HL-60 (cell line): Measurements from ENCODE around the gene PLXNB2.

Experiments
- DNase-seq, 2 experiments: peaks; one replicate each; pipeline ENCODE4 v3.0.0-alpha.2; 2010 to 2020; ENCODE audit warnings: low read depth in 1 of 2, low spot score in 1 of 2
- H3K27ac ChIP-seq: fragments of 250-450 bp; sonication (Bioruptor Pico); replicated peaks from 2 replicates; pipeline ENCODE4 v1.5.1; 2020; ENCODE audit warnings: mild to moderate bottlenecking, moderate library complexity
- H3K27me3 ChIP-seq: fragments of 250-450 bp; sonication (Bioruptor Pico); 2 replicates; pipeline ENCODE4 v1.5.1; 2021; ENCODE audit warnings: mild to moderate bottlenecking, moderate library complexity; ENCODE audit not compliant: insufficient read depth, poor library complexity, severe bottlenecking
- H3K4me3 ChIP-seq: replicated peaks from 2 replicates; pipeline ENCODE4 v1.5.1; 2011; ENCODE audit warnings: mild to moderate bottlenecking, control low read depth, low read length; ENCODE audit not compliant: insufficient read depth
- CTCF ChIP-seq: IDR thresholded peaks from one replicate; pipeline ENCODE4 v1.5.1; 2011; ENCODE audit warnings: low read length, control low read depth, inconsistent platforms; ENCODE audit not compliant: insufficient read depth
- GABPA ChIP-seq: IDR thresholded peaks from 2 replicates; pipeline ENCODE4 v1.6.1; 2012; ENCODE audit warnings: low read depth
- POLR2AphosphoS5 ChIP-seq: IDR thresholded peaks from 2 replicates; pipeline ENCODE4 v1.6.1; 2012; ENCODE audit warnings: low read depth
- REST ChIP-seq: IDR thresholded peaks from 2 replicates; pipeline ENCODE4 v1.6.1; 2012; ENCODE audit warnings: low read depth; ENCODE audit not compliant: insufficient replicate concordance
- SPI1 ChIP-seq: IDR thresholded peaks from 2 replicates; pipeline ENCODE4 v1.6.1; 2012; ENCODE audit warnings: low read depth, mild to moderate bottlenecking, borderline replicate concordance

The PLXNB2 gene

DNA sequence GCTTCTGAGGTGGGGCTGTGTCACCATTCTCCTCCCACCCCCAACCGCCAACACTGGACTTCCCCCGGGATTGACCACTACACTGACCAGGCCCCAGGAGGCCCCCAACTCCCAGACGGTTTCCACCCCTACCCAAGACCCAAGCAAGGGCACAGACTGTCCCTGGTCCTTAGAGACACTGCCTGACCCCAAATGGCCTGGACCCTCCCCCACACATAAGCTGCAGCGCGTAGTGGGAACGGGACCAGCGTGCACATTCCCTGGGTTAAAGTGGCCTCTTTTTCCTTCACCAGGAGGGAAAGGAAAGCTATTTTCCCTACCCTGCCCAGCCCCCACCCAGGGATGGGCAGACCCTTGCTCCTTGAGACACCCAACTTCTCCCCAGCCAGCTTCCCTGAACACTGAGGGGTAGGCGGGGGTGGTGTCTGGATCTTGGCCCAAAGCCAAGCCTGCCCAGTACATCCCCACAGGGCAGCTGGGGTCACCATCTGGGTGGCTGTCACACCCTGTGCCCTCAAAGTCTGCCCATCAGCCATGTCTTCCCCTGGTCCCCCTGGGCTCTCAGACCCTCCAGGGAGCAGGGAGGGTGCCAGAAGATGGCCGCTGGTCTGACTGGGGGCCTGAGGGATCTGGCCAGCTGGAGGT is 44.4 kb downstream of the PLXNB2 start:
- TF ChIP-seq REST (no peak), GABPA (no peak), SPI1 (no peak), POLR2AphosphoS5 (no peak), CTCF (no peak)
- DNase-seq: no peak
- H3K27me3 ChIP-seq: peaks cover 2% of the 10 kb centered on the region
- H3K4me3 ChIP-seq: no peak overlapping the region
- H3K27ac ChIP-seq: no peak overlapping the region

- no peak for DNase-seq
- Histone ChIP-seq H3K27me3 (no peaks in the 10 kb centered on the region), H3K4me3 (no peak overlapping the region), H3K27ac (no peak overlapping the region)
- TF ChIP-seq SPI1: no peak
Measured at GRCh38 chr22:50262460-50262911, 45.0 kb downstream of the PLXNB2 start.

DNA sequence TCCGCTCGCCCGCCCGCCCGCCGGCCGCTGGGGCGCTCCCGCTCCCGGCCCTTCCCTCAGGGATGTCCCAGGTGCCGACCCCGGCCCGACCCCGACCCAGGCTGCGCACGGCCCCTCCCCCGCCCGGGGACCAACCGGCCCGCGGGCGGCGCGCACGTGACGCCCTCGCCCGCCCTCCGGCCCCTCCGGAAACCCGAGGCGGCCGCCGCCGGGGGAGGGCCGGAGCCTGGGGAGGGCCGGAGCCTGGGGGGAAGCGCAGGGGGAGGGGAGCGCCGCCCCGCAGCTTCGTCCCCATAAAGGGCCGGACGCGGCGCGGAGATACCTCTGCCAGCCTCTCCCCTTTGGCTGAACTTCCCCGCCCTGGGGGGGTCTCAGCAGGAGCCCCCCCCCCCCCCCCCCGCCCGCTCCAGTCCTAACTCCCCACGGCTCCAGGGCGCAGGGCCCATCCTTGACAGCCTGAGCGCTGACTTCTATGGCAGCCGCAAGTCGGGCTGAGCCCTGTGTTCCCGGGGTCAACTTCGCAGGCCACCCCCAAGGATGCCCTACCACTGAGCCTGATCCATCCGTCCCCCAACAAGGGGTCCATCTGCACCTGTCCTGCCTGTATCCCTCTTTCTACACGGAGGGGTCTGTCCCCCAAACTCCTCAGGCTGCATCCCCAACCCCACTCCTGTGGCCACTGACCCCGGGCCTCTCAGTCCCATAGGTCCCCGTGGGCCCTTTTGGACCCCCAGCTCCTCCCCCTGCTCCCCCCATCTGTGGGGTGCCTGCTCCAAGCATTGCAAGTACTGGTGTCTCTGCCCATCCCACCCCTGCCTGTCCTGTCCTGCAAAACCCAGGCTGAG is 45.6 kb downstream of the PLXNB2 start, which contains the start of gene MAPK12:
MAPK12 (minus strand) TSS at position 69 of the 845 bp plus-strand sequence. CDS start 174 bp downstream, outside the sequence.
- no peak for DNase-seq
- no peak for TF ChIP-seq GABPA
- TF ChIP-seq REST: no peak
- no peak for TF ChIP-seq SPI1
- no peak for TF ChIP-seq POLR2AphosphoS5
- TF ChIP-seq CTCF: no peak
- H3K27me3 ChIP-seq: no peaks in the 10 kb centered on the region
- peak within 1 kb of the TSS; percentile 68 for H3K4me3 ChIP-seq
- peak within 1 kb of the TSS; percentile 63 for H3K27ac ChIP-seq

DNA sequence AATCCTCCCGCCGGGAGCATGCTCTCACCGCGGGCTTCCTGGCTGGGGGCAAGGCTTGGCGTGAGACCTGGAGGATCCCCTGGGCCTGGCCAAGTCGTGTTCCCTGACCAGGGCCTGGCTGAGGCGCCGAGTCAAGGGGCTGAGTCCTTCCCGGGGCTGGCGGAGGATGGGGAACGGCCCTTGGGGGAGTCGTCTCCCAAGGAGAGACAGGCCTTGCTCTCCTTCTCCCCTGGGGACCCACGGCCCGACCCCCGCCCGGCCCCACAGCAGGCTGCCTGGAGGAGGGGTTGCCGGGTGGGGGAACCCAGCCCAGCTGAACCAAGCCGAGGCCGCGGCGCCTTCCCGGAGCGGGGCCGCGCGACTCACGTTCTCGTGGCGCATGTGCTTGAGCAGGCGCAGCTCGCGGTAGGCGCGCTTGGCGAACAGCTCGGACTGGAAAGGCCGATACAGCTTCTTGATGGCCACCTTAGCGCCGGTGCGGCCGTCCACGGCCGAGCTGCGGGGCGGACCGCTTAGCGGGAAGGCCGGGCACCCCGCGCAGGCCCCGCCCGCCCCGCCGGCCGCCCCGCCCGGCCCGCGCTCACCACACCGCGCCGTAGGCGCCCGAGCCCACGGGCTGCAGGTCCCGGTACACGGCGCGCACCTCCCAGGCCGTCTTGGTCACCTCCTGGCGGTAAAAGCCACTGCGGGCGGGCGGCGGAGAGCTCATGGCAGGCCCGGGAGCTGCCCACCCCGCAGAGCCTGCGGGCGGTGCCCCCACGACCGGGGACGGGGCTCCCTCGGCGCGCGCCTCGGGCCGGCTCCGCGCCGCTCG is 46.4 kb downstream of the PLXNB2 start:
- Histone ChIP-seq H3K27ac (peak overlapping the region; percentile 63), H3K27me3 (no peaks in the 10 kb centered on the region), H3K4me3 (peak overlapping the region; percentile 68)
- peak in 1 of 2 experiments; percentile 49 for DNase-seq
- TF ChIP-seq GABPA (no peak), POLR2AphosphoS5 (peak; percentile 49; the same call in 1 of the 2 replicates), REST (peak; percentile 7)
